ENCODE data around the gene AOPEP.

GRCh38 chr9:94906713-94907112, 180.2 kb downstream of the AOPEP start:
- TF ChIP-seq CTCF (IDR thresholded peaks at IDR 0.05) (no peak), POLR2A (IDR thresholded peaks at IDR 0.05; ENCODE audit: low read depth) (no peak)

All from esophagus muscularis mucosa (tissue), 3 donors.